Measurements from ENCODE around the gene LDLRAD3.

LDLRAD3 gene

DNA sequence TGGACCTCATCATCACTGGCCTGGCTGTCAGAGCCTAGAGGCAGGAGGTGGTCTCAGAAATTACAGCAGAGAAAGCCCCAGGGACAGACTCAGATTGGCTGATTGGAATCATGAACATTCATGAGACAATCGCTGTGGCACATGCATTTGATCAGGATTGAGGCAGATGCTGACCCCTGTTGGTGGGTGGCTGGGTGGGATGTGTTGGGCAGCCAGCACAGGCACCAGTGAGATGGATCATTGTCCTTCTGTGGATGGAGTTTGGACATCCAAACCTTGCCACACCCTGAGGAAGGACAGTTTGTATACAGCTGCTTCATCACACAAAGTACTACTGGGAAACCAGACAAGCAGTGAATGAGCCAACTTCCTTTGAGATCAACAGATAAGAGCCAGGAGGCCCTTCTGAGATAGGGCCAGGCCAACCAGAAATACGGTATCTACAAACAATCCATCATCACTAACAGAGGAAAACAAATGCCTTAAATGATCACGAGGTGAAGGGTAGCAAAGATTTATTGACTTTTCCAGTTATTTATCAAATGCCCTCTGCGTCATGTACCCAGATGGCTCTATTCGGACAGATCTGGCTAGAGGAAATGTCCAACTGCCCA lies 328.0 kb downstream of the LDLRAD3 start:
- no peak for FAIRE-seq

GRCh38 chr11:36273110-36273509 lies 329.2 kb downstream of the LDLRAD3 start:
- no peak for DNase-seq (ENCODE audit: extremely low spot score, insufficient read length, low read depth)
- no peak for FAIRE-seq

More for the DNA sequence above, 328.0 kb downstream of the LDLRAD3 start:
- DNase-seq (ENCODE audit: extremely low spot score, insufficient read length, low read depth): no peak

DNA sequence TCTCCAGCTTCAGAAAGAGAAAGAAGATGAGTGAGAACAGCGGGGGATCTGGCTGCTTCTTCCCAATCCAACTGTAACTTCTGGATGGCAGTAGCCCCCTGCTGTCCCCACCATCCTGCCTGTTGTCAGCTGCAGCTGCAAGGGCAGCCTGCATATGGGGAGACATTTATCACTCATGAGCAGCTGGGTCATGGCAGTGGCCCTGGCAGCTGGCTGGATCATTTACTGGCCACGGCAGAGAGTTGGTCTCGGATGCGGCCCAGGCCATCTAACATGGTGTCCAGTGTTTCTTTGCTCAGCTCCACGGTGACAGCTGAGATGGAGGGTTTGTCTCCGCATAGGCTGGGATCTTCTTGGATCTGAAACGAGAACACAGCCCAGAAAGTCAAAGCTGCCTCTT lies 330.6 kb downstream of the LDLRAD3 start:
- no peak for FAIRE-seq
- no peak for DNase-seq (ENCODE audit: extremely low spot score, insufficient read length, low read depth)

DNA sequence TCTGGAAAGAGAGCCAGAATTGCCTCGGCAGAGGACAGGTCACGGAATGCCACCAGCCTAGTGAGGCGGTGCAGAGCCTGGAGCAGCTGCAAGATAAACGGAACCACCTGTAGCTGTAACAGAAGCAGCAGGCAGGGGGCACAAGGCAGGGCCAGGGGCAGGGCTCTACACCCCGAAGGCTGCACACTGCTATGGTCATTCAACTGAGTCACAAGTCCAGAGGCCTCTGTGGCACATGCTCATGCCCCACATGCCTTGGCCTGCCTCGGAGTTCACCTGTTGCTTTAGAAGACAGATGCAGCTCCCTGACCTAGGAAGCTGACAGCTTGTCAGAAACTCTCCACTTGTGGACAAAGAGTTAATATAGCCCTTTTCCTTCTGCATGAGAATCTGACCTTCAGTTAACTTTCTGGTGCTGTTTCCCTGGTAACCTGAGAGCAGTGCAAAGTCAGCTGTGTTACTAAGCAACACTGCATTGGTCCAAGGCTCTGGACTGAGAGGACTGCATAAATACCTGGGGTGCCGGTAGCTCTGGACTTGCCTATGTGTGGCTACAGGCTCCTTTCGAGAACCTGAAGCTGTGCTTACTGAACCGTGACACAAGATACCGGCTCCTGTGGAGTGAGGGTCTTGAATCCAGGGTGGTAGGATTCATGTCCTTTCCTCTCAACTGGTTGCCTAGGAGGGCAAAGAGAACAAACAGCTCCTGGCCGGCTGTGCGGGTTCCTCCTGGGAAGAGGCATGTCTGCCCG lies 334.8 kb downstream of the LDLRAD3 start:
- DNase-seq (ENCODE audit: extremely low spot score, insufficient read length, low read depth) (no peak), FAIRE-seq (no peak)

- no peak for DNase-seq (ENCODE audit: extremely low spot score, insufficient read length, low read depth)
- no peak for FAIRE-seq
These were observed 336.7 kb downstream of the LDLRAD3 start for GRCh38 chr11:36280531-36280930.

Measured in GM18507 (cell line).